Pancreas (tissue), 10 donors: ENCODE data around the gene RBM7. TPM values are rescaled to one million over a fixed set of nuclear protein-coding genes. Genes with fewer than 3 reads are reported as not detected.

ENCODE experiments used
- ATAC-seq, 4 donors: fragments of 200-7000 bp; cut with Tn5 transposase; one replicate each; pipeline versions ENCODE4 v1.8.0 to v1.9.1; 2020; ENCODE audit warnings: mild to moderate bottlenecking in 4 of 4, moderate library complexity in 4 of 4
- DNase-seq, 6 donors: peaks; one replicate each; pipeline ENCODE4 v3.0.0-alpha.2; 2020
- FAIRE-seq: peaks from 2 replicates; lab custom pipeline; 2012; peaks lifted over from hg19 to GRCh38; lab: Jason Lieb, UNC
- H3K27ac ChIP-seq, 4 donors: fragments of 200-600 bp; sonication (generic); 1 replicate in 3 of 4; 2 replicates in 1 of 4; pipeline versions ENCODE4 v1.5.0 to v1.8.0; 2020
- H3K27me3 ChIP-seq, 4 donors: fragments of 200-600 bp; one replicate each; pipeline ENCODE4 v1.8.0; 2021
- H3K36me3 ChIP-seq, 3 donors: fragments of 200-600 bp; sonication (generic) in 1 of 3; one replicate each; pipeline versions ENCODE4 v1.5.0 to v1.8.0; 2020 to 2021
- H3K4me1 ChIP-seq, 3 donors: fragments of 200-600 bp; one replicate each; pipeline ENCODE4 v1.8.0; 2021
- H3K4me3 ChIP-seq, 4 donors: fragments of 200-600 bp; sonication (generic) in 2 of 4; one replicate each; pipeline versions ENCODE4 v1.5.0 to v1.8.0; 2020 to 2021
- H3K9me3 ChIP-seq, 4 donors: fragments of 200-600 bp; one replicate each; pipeline ENCODE4 v1.8.0; 2021
- WGBS, 2 donors: extraction: QIAGEN DNeasy Blood & Tissue Kit; methylation state at CpG; one replicate each; pipeline ENCODE4 v1.1.7; 2013; 5-methylcytosine and 5-hydroxymethylcytosine counted together
- intact Hi-C, 3 donors: fragments of 100-400 bp; cut with DNase I; formaldehyde crosslinking; loops; one replicate each; pipeline versions ENCODE4 v1.11.1 to v1.14.2; 2022
- polyA plus RNA-seq, 2 donors: library from polyadenylated mRNA; stranded (reverse); fragments of 200-250 nt; gene quantifications; one replicate each; pipeline ENCODE4 v1.2.3, GENCODE V29; 2013
- total RNA-seq, 6 donors: library from RNA; stranded (reverse); fragmentation: NEBNext Ultra II Directional in 4 of 6; extraction: Animal tissue kit (Norgen Biotek cat#: 25700) in 4 of 6; gene quantifications; one replicate each; pipeline versions ENCODE4 v1.2.1 to v1.2.4, GENCODE V29; 2021 to 2023
- TF ChIP-seq, protein P1 (sequence below), 4 donors: fragments of 200-600 bp; sonication (generic) in 3 of 4; IDR thresholded peaks; one replicate each; pipeline versions ENCODE4 v1.5.0 to v1.8.0; 2021; ENCODE audit warnings: antibody characterized with exemption in 4 of 4
- donor health status: healthy with polysubstance abuse.
- donor health status: DM: no; HTN: no; CAD: no; lungs with moderate emphysema.
- donor health status: DM: no; HTN: no; CAD: no.
- donor health status: control.
- donor health status: control.
- donor health status: Bipolar disorder and iron deficiency.
- donor health status: DM: yes; HTN: yes; CAD: no.
- donor health status: DM: no; HTN: no; CAD: no.
- donor health status: DM: no; HTN: no; CAD: no.
- donor health status: DM: yes; HTN: yes; CAD: no.

Gene RBM7
- total and polyA plus RNA-seq, 8 donors = 3.8 to 16.4 (median 10.3) TPM

DNA sequence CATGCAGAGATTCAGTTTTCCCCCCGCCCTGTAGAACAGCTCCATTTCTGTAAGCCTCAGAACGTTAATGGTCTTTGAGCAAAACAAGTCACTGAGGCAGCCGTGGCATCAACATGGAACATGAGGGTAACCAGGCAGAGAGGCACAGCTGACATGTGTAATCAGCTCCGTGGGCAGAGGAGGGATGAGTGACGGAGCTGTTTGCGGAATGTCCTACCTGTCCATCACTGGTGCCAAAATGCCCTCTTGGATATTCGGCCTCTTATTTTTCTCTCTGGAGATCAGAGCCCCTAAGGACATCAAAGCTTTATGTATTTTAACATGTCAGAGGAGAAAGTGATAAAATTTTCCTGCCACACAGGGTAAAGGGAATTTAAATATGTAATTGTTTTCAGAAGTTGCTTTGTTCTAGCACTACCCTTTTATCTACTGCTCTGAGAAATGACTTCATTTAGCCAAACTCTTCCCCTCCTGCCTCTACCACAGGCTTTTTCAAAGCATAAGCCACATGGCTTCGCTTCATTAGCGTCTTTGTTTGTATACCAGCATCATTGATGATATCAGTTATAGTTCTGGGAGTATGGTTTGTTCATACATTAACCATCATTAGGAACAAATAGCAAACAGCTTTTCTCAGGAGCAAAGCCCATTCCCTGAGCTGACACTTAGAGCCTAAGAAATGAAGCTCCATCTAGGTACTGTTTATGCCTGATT is 33.1 kb upstream of the RBM7 start:
- TF ChIP-seq, protein P1, sequence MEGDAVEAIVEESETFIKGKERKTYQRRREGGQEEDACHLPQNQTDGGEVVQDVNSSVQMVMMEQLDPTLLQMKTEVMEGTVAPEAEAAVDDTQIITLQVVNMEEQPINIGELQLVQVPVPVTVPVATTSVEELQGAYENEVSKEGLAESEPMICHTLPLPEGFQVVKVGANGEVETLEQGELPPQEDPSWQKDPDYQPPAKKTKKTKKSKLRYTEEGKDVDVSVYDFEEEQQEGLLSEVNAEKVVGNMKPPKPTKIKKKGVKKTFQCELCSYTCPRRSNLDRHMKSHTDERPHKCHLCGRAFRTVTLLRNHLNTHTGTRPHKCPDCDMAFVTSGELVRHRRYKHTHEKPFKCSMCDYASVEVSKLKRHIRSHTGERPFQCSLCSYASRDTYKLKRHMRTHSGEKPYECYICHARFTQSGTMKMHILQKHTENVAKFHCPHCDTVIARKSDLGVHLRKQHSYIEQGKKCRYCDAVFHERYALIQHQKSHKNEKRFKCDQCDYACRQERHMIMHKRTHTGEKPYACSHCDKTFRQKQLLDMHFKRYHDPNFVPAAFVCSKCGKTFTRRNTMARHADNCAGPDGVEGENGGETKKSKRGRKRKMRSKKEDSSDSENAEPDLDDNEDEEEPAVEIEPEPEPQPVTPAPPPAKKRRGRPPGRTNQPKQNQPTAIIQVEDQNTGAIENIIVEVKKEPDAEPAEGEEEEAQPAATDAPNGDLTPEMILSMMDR (IDR thresholded peaks at IDR 0.05) = no peak
- Histone ChIP-seq H3K27me3 (peaks cover 0 to 7% (median 1%) of the 10 kb centered on the region in 4 donors), H3K27ac (no peak overlapping the region), H3K36me3 (no peaks in the 10 kb centered on the region), H3K4me3 (no peak overlapping the region), H3K9me3 (no peaks in the 10 kb centered on the region), H3K4me1 (no peaks in the 10 kb centered on the region)
- FAIRE-seq (no peak), DNase-seq (no peak), ATAC-seq (no peak)
- whole genome bisulfite sequencing, 2 donors = 52 to 59% methylated on average over 9 of the region's 9 CpGs
- intact Hi-C loops = no loop called here

DNA sequence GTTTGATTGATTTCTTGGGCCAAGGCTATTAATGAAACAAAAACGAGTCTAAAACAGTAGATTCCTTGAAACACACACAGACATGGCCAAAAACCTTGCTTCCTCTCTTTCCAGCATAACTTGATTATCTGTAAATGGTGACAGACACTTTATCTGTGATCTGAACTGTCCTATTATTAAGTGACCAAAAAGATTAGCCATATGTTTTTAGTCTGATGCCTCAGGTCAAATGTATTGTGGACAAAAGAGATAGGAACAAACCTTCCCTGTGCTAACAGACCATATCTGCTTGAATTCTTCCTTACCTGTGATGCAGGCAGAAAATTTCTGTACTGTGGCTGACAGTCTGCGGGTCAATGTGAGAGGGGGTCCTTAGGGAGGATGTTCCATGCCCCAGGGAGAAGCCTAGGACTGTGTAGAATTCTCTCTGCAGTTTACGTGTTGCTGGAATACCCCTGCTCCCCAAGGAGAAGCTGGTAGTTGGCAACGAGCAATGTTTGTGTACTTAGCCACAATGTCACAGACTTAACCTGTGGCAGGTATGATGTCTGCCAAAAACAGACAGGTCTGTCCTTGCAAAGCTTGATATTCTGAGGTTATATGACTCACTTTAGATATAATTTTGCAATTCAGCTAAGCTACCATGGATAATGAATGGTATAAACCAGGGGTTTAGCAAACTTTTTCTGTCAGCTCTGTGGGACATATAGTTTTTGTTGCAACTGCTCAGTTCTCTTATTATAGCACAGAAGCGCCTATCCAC is 31.4 kb upstream of the RBM7 start:
- FAIRE-seq (no peak), ATAC-seq (peak in 3 of 4 donors; percentile 26 to 27 (median 27)), DNase-seq (no peak)
- Histone ChIP-seq H3K9me3 (no peaks in the 10 kb centered on the region), H3K27ac (no peak overlapping the region), H3K4me3 (no peak overlapping the region), H3K36me3 (no peaks in the 10 kb centered on the region), H3K4me1 (no peaks in the 10 kb centered on the region), H3K27me3 (peaks cover 0 to 7% (median 1%) of the 10 kb centered on the region in 4 donors)
- intact Hi-C loops = no loop called here
- TF ChIP-seq, protein P1 (IDR thresholded peaks at IDR 0.05) = no peak
- 40 to 42% methylated on average over 5 of the region's 5 CpGs for WGBS, 2 donors

DNA sequence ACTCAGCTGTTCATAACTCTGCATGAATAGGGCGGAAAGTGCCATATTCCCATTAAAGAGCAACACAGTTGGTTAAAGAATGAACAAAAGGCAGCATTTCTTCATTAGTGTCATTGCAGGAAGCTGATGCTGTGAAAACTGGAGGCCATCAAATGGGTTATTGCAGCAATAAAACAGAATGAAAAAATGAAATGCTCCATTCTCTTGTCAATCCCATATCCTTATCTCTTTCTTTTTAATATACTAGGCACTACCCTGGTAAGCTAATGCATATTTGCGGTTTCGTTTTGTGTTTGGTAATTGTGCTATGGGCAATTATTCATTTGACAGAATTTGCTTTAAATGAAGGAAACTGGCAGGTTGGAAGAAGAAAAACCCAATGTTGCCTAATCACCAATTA is 25.4 kb upstream of the RBM7 start:
- H3K27ac ChIP-seq = no peak overlapping the region
- ATAC-seq (no peak), FAIRE-seq (no peak), DNase-seq (no peak)
- no peaks in the 10 kb centered on the region for H3K36me3 ChIP-seq
- intact Hi-C loops = no loop called here
- TF ChIP-seq, protein P1 (IDR thresholded peaks at IDR 0.05) = no peak
- peaks cover 0 to 4% (median 0%) of the 10 kb centered on the region in 4 donors for H3K27me3 ChIP-seq
- 85 to 89% methylated on average over 3 of the region's 3 CpGs for WGBS, 2 donors
- no peak overlapping the region for H3K4me3 ChIP-seq
- H3K4me1 ChIP-seq = no peaks in the 10 kb centered on the region
- no peaks in the 10 kb centered on the region for H3K9me3 ChIP-seq

DNA sequence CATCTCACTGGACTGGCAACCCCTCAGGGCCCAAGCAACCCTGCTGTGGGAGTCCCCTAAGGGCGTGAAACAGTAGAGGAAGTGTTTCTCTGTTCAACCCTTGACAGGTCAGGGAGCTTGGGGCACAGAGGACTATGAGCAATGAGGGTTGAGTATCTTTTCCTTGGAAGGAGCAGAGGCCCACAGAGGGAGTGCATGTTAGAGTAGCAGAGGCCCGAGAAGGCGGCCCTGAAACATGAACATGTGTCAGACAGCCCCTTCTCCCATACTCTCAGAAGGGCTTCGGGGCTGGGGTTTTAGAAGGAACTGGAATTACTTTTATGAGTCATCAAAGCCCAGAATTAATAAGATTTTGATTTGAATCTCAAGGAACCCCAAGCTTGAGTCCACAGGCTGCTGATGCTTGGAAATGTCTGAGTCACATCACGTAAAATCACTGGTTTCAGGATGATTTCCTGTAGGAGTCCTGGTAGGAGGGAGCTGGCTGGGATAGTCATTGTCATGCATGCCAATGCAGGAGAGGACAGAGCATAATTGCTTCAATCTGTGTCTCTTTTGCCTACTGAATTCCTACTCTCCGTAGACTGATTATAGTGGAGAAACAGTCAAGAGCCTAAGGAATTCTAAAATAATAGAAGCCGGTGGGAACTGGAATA is 22.7 kb upstream of the RBM7 start:
- no peaks in the 10 kb centered on the region for H3K4me1 ChIP-seq
- ATAC-seq (no peak), FAIRE-seq (no peak), DNase-seq (no peak)
- no peaks in the 10 kb centered on the region for H3K36me3 ChIP-seq
- H3K27ac ChIP-seq = no peak overlapping the region
- intact Hi-C loops = no loop called here
- WGBS, 2 donors = 90 to 93% methylated on average over 7 of the region's 7 CpGs
- TF ChIP-seq, protein P1 (IDR thresholded peaks at IDR 0.05) = no peak
- H3K4me3 ChIP-seq = no peak overlapping the region
- no peaks in the 10 kb centered on the region for H3K9me3 ChIP-seq
- no peaks in the 10 kb centered on the region for H3K27me3 ChIP-seq
